GM21367 (cell line): Measurements from ENCODE around the gene DOCK9.
"Not testable (repeated sequence)": the region's sequence is repeated elsewhere in the genome, so short reads cannot be mapped to it uniquely, and the experiment has no call there.

Source experiments
- ATAC-seq: cut with Tn5 transposase; IDR thresholded peaks from one replicate; pipeline ENCODE4 v1.9.1; 2021; ENCODE audit not compliant: unreplicated experiment

DOCK9 gene

GRCh38 chr13:98828614-98829013, 149.2 kb downstream of the DOCK9 start:
- no peak for ATAC-seq

- ATAC-seq = no peak
Measured at GRCh38 chr13:98827449-98827848, 150.4 kb downstream of the DOCK9 start.

- no peak for ATAC-seq
Measured at GRCh38 chr13:98826146-98826545, 151.7 kb downstream of the DOCK9 start.

GRCh38 chr13:98825659-98826058, 152.2 kb downstream of the DOCK9 start:
- ATAC-seq = no peak

- ATAC-seq = no peak
Measured at GRCh38 chr13:98824376-98825160, 153.3 kb downstream of the DOCK9 start.

- ATAC-seq = no peak
Measured at GRCh38 chr13:98823442-98823841, 154.4 kb downstream of the DOCK9 start.

GRCh38 chr13:98822225-98822606, 155.6 kb downstream of the DOCK9 start:
- no peak for ATAC-seq

- ATAC-seq = no peak
Measured at GRCh38 chr13:98821372-98822224, 156.3 kb downstream of the DOCK9 start.

- no peak for ATAC-seq
Measured at GRCh38 chr13:98820744-98821371, 157.0 kb downstream of the DOCK9 start.

GRCh38 chr13:98820300-98820699, 157.6 kb downstream of the DOCK9 start:
- no peak for ATAC-seq

GRCh38 chr13:98819382-98820010, 158.4 kb downstream of the DOCK9 start:
- no peak for ATAC-seq

- ATAC-seq = no peak
Measured at GRCh38 chr13:98816406-98816805, 161.5 kb downstream of the DOCK9 start.

GRCh38 chr13:98813993-98814392, 163.9 kb downstream of the DOCK9 start:
- ATAC-seq = no peak

GRCh38 chr13:98812186-98812790, 165.6 kb downstream of the DOCK9 start:
- not testable (repeated sequence) for ATAC-seq

GRCh38 chr13:98810746-98811145, 167.1 kb downstream of the DOCK9 start:
- ATAC-seq = no peak

- no peak for ATAC-seq
Measured at GRCh38 chr13:98809345-98809777, 168.5 kb downstream of the DOCK9 start.

- ATAC-seq = no peak
Measured at GRCh38 chr13:98807774-98808173, 170.1 kb downstream of the DOCK9 start.

GRCh38 chr13:98804336-98804855, 173.5 kb downstream of the DOCK9 start:
- ATAC-seq = no peak

- no peak for ATAC-seq
Measured at GRCh38 chr13:98803921-98804320, 173.9 kb downstream of the DOCK9 start.

GRCh38 chr13:98803111-98803561, 174.7 kb downstream of the DOCK9 start:
- no peak for ATAC-seq
